GM12892 (cell line): Measurements from ENCODE around the gene FSCN2.

ENCODE experiments used
- POLR2A ChIP-seq: IDR thresholded peaks from 2 replicates; pipeline ENCODE4 v1.6.1; 2011; ENCODE audit warnings: low read depth, low read length, control low read depth
- TAF1 ChIP-seq: IDR thresholded peaks from 2 replicates; pipeline ENCODE4 v1.6.1; 2011; ENCODE audit warnings: low read depth, mild to moderate bottlenecking, control low read depth, low read length, borderline replicate concordance

DNA sequence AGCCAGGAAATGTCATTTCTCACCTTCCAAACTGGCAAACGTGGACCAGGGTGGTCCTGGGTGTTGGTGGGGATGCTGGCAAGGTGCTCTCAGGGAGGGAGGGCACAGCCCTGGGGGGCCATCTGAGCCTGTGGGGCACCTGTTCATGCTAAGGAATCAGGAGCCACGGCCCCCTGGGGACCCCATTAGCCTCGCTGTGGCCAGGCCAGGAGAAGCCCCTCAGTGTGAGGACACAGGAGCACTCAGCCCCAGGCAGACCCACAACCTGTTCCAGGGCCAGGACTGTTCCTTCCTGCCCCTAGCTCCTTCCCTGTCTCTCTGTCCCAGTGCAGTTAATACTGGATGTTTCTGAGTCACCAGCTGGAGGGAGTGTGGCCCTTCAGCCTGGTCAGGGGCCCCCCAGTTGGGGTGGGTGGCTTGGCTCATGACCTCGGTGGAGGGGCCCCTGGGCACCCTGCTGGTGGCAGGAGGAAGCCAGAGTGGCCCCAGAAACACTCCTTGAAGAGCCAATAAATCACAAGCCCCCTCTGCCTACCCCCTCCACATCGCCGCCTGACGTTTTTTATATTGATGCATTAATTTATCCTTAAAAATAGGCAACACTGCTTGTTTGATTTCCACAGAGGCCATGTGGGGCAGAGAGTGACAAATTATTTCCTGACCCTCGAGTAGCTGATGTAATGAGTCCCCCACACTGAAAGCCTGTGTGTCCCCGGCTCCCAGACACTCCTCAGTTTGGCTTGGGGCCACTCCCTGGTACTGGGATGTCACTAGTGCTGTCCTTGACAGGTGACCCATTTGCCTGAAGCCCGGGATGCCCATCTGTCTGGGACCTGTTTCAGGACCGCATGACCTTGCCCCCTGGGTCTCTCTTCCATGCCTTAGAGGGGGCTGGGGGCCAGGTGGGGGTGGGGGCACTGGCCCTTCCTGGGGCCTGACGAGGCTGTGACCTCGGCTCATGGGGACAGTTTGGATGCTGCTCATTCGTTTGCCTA is 37.9 kb upstream of the FSCN2 start:
- TF ChIP-seq POLR2A, result no peak
- TF ChIP-seq TAF1, result no peak
